NCI-H1930 (cell line): ENCODE results near the gene DMD.
"Not testable (repeated sequence)": the region's sequence is repeated elsewhere in the genome, so short reads cannot be mapped to it uniquely, and the experiment has no call there.

ENCODE experiments used
- DNase-seq, 2 experiments: peaks; one replicate each; lab custom pipeline; 2025; lab: John Stamatoyannopoulos, UW

Gene DMD

GRCh38 chrX:32599156-32599555 lies 612.2 kb downstream of the DMD start:
- DNase-seq, result no peak

GRCh38 chrX:32598707-32599106 lies 612.6 kb downstream of the DMD start:
- no peak for DNase-seq

- no peak for DNase-seq
Measured at GRCh38 chrX:32597777-32598176, 613.6 kb downstream of the DMD start.

GRCh38 chrX:32592786-32593185 lies 618.6 kb downstream of the DMD start:
- no peak for DNase-seq

- DNase-seq, result no peak
Measured at GRCh38 chrX:32591589-32591988, 619.8 kb downstream of the DMD start.

- no peak for DNase-seq
Measured at GRCh38 chrX:32582729-32583128, 628.6 kb downstream of the DMD start.

GRCh38 chrX:32576885-32577284 lies 634.5 kb downstream of the DMD start:
- DNase-seq, result no peak

GRCh38 chrX:32572644-32573043 lies 638.7 kb downstream of the DMD start:
- DNase-seq, result no peak

GRCh38 chrX:32571579-32571978 lies 639.8 kb downstream of the DMD start:
- no peak for DNase-seq

GRCh38 chrX:32562261-32562660 lies 649.1 kb downstream of the DMD start:
- no peak for DNase-seq

- DNase-seq, result no peak
Measured at GRCh38 chrX:32545101-32545500, 666.2 kb downstream of the DMD start.

GRCh38 chrX:32538554-32538953 lies 672.8 kb downstream of the DMD start:
- no peak for DNase-seq

- no peak for DNase-seq
Measured at GRCh38 chrX:32533848-32534247, 677.5 kb downstream of the DMD start.

GRCh38 chrX:32532262-32532661 lies 679.1 kb downstream of the DMD start:
- no peak for DNase-seq

GRCh38 chrX:32530802-32531403 lies 680.4 kb downstream of the DMD start:
- peak in 1 of 2 experiments; percentile 1 for DNase-seq

GRCh38 chrX:32528451-32528850 lies 682.9 kb downstream of the DMD start:
- not testable (repeated sequence) for DNase-seq

- DNase-seq, result no peak
Measured at GRCh38 chrX:32525234-32525633, 686.1 kb downstream of the DMD start.

- no peak for DNase-seq
Measured at GRCh38 chrX:32524385-32524784, 687.0 kb downstream of the DMD start.

- DNase-seq, result no peak
Measured at GRCh38 chrX:32520789-32521188, 690.6 kb downstream of the DMD start.

GRCh38 chrX:32514986-32515385 lies 696.4 kb downstream of the DMD start:
- no peak for DNase-seq

GRCh38 chrX:32501606-32502005 lies 709.7 kb downstream of the DMD start:
- no peak for DNase-seq

- DNase-seq, result no peak
Measured at GRCh38 chrX:32496671-32497070, 714.7 kb downstream of the DMD start.

GRCh38 chrX:32495855-32496254 lies 715.5 kb downstream of the DMD start:
- DNase-seq, result no peak

GRCh38 chrX:32489125-32489524 lies 722.2 kb downstream of the DMD start:
- DNase-seq, result no peak
